ENCODE measurements around the gene GALNT13.

GALNT13 gene

DNA sequence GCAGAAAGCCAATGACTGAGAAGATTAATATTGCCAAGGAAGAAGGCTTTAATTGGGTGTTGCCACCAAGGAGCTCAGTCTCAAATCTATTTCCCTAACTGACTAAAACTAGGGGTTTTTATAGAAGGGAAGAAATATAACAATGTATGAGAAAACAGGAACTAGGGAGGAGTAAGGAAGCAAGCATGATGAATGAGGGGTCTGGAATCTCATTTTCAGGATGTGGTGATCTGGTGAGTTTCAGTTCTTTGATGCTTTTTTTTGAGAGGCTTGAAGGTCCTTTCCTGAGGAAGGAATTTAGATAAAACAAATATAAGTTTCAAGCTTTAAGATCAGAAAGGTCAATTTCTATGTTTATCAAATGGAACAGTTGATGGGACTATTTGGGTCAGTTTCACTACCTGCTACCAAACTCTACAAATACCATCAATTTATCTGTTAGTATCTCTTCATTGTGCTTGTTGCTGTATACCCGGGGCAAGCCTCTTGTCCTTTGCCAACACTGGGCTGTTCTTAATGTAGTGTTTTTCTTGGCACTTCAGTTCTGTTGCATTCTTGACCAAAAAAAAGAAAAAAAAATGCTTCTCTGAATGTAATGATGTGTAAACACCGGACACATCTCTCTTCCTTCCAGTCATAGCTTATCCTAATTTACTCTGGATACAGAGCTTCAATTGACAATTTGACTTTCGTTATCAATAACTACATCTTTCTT lies 357.0 kb downstream of the GALNT13 start:
- Histone ChIP-seq H2AK5ac (ENCODE audit: low read depth, low read length) (no peak overlapping the region), H2BK5ac (ENCODE audit: low read length) (no peak overlapping the region), H3K4me2 (ENCODE audit: insufficient read depth, low read length, poor library complexity, severe bottlenecking) (no peak overlapping the region), H2BK12ac (ENCODE audit: low read length) (no peak overlapping the region), H2BK120ac (ENCODE audit: low read depth, low read length) (no peak overlapping the region), H3K14ac (ENCODE audit: low read length) (no peak overlapping the region), H3K9ac (ENCODE audit: low read depth, low read length, poor library complexity) (no peak overlapping the region), H3K36me3 (replicated peaks in 1 of 2; ENCODE audit: control insufficient read depth in 2 of 2, insufficient read depth in 2 of 2, low read length in 2 of 2) (no peaks in the 10 kb centered on the region), H2AFZ (ENCODE audit: low read length) (no peak overlapping the region), H3K4me3 (ENCODE audit: low read length in 2 of 2) (no peak overlapping the region), H3K4me1 (ENCODE audit: control insufficient read depth in 2 of 2, insufficient read depth in 1 of 2, low read depth in 1 of 2, low read length in 2 of 2) (peaks cover 0 to 11% of the 10 kb centered on the region in 2 donors), H4K8ac (ENCODE audit: low read depth, low read length) (no peak overlapping the region), H3K18ac (ENCODE audit: low read length) (no peak overlapping the region), H3K23ac (ENCODE audit: low read depth, low read length, poor library complexity) (no peak overlapping the region), H3K4ac (ENCODE audit: low read length) (no peak overlapping the region), H3K27ac (replicated peaks; ENCODE audit: low read length) (no peak overlapping the region), H4K91ac (ENCODE audit: low read depth, low read length, poor library complexity) (no peak overlapping the region), H3K79me1 (ENCODE audit: low read depth, low read length) (no peaks in the 10 kb centered on the region), H2BK15ac (ENCODE audit: low read length) (no peak overlapping the region), H3K9me3 (replicated peaks in 1 of 2; ENCODE audit: control insufficient read depth in 2 of 2, insufficient read depth in 1 of 2, low read depth in 1 of 2, low read length in 2 of 2) (no peaks in the 10 kb centered on the region), H3K27me3 (ENCODE audit: control insufficient read depth in 3 of 3, insufficient read depth in 3 of 3, low read depth in 1 of 3, low read length in 3 of 3) (no peaks in the 10 kb centered on the region)
- WGBS, 2 donors (ENCODE audit: extremely low coverage in 2 of 2, insufficient read length in 2 of 2, insufficient replicate concordance in 1 of 2), result no CpG with 5 or more reads among the region's 3 CpGs
- DNase-seq (ENCODE audit: low spot score), result no peak

DNA sequence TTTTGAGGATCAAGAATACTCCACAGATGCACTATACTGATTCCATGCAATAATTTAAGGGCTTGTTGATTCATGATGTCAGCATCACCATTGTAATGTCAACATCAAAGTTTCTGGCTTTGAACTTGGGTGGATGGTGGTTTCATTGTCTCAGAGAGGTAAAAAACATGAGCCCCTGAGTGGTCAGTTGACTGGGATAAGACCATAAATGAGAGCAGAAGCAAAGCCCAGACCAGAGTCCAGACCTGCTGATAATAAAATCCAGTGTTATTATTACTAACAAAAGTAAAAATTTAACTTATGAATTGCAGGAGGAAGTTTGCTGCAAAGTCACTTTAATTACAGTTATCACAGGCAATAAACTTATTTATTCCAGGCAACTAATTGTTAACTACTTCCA lies 358.2 kb downstream of the GALNT13 start:
- no peak overlapping the region for H3K27ac ChIP-seq (replicated peaks; ENCODE audit: low read length)
- H2BK120ac ChIP-seq (ENCODE audit: low read depth, low read length), result no peak overlapping the region
- H2AFZ ChIP-seq (ENCODE audit: low read length), result no peak overlapping the region

DNA sequence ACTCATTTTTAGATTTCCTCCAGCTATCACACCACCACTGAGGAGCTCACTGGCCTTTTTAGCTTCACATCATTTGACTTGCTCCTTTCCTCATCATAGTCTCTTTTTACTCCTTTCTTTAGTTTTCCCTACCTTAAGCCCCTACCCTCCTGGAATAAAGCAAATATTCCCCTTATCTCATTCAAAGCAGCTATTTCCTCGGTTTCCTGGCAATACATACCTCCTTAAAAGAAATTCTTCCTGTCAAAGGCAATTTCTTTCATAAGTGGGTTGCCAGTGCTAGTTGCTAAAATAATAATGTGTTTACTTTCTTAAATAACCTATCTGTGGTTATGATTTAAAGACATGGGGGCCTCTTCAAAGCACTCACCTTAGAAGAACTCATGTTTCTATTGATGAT lies 359.3 kb downstream of the GALNT13 start:
- no peaks in the 10 kb centered on the region for H3K27me3 ChIP-seq (ENCODE audit: control insufficient read depth in 3 of 3, insufficient read depth in 3 of 3, low read depth in 1 of 3, low read length in 3 of 3)
- H4K8ac ChIP-seq (ENCODE audit: low read depth, low read length), result no peak overlapping the region
- WGBS, 2 donors (ENCODE audit: extremely low coverage in 2 of 2, insufficient read length in 2 of 2, insufficient replicate concordance in 1 of 2), result no CpG with 5 or more reads among the region's 1 CpG
- no peak overlapping the region for H3K23ac ChIP-seq (ENCODE audit: low read depth, low read length, poor library complexity)
- no peak overlapping the region for H3K9ac ChIP-seq (ENCODE audit: low read depth, low read length, poor library complexity)
- no peak overlapping the region for H3K18ac ChIP-seq (ENCODE audit: low read length)
- H3K36me3 ChIP-seq (replicated peaks in 1 of 2; ENCODE audit: control insufficient read depth in 2 of 2, insufficient read depth in 2 of 2, low read length in 2 of 2), result no peaks in the 10 kb centered on the region
- no peak overlapping the region for H2BK15ac ChIP-seq (ENCODE audit: low read length)
- no peak overlapping the region for H3K4ac ChIP-seq (ENCODE audit: low read length)
- H3K4me2 ChIP-seq (ENCODE audit: insufficient read depth, low read length, poor library complexity, severe bottlenecking), result no peak overlapping the region
- H3K14ac ChIP-seq (ENCODE audit: low read length), result no peak overlapping the region
- no peak overlapping the region for H2BK120ac ChIP-seq (ENCODE audit: low read depth, low read length)
- no peaks in the 10 kb centered on the region for H3K79me1 ChIP-seq (ENCODE audit: low read depth, low read length)
- no peak overlapping the region for H4K91ac ChIP-seq (ENCODE audit: low read depth, low read length, poor library complexity)
- H3K4me3 ChIP-seq (ENCODE audit: low read length in 2 of 2), result no peak overlapping the region
- H2BK12ac ChIP-seq (ENCODE audit: low read length), result no peak overlapping the region
- H3K27ac ChIP-seq (replicated peaks; ENCODE audit: low read length), result no peak overlapping the region
- H2BK5ac ChIP-seq (ENCODE audit: low read length), result no peak overlapping the region
- H2AFZ ChIP-seq (ENCODE audit: low read length), result no peak overlapping the region
- H2AK5ac ChIP-seq (ENCODE audit: low read depth, low read length), result no peak overlapping the region
- DNase-seq (ENCODE audit: low spot score), result no peak
- peaks cover 0 to 11% of the 10 kb centered on the region in 2 donors for H3K4me1 ChIP-seq (ENCODE audit: control insufficient read depth in 2 of 2, insufficient read depth in 1 of 2, low read depth in 1 of 2, low read length in 2 of 2)
- H3K9me3 ChIP-seq (replicated peaks in 1 of 2; ENCODE audit: control insufficient read depth in 2 of 2, insufficient read depth in 1 of 2, low read depth in 1 of 2, low read length in 2 of 2), result no peaks in the 10 kb centered on the region

More for the DNA sequence above, 358.2 kb downstream of the GALNT13 start:
- H3K4me3 ChIP-seq (ENCODE audit: low read length in 2 of 2), result no peak overlapping the region
- no peak overlapping the region for H3K18ac ChIP-seq (ENCODE audit: low read length)
- H3K9ac ChIP-seq (ENCODE audit: low read depth, low read length, poor library complexity), result no peak overlapping the region
- H4K91ac ChIP-seq (ENCODE audit: low read depth, low read length, poor library complexity), result no peak overlapping the region
- no peaks in the 10 kb centered on the region for H3K9me3 ChIP-seq (replicated peaks in 1 of 2; ENCODE audit: control insufficient read depth in 2 of 2, insufficient read depth in 1 of 2, low read depth in 1 of 2, low read length in 2 of 2)
- no peak overlapping the region for H3K4ac ChIP-seq (ENCODE audit: low read length)
- no peak overlapping the region for H2BK15ac ChIP-seq (ENCODE audit: low read length)
- H3K14ac ChIP-seq (ENCODE audit: low read length), result no peak overlapping the region
- DNase-seq (ENCODE audit: low spot score), result no peak
- no peak overlapping the region for H3K4me2 ChIP-seq (ENCODE audit: insufficient read depth, low read length, poor library complexity, severe bottlenecking)
- no peak overlapping the region for H2BK5ac ChIP-seq (ENCODE audit: low read length)
- no peak overlapping the region for H2BK12ac ChIP-seq (ENCODE audit: low read length)
- peaks cover 0 to 11% of the 10 kb centered on the region in 2 donors for H3K4me1 ChIP-seq (ENCODE audit: control insufficient read depth in 2 of 2, insufficient read depth in 1 of 2, low read depth in 1 of 2, low read length in 2 of 2)
- H3K79me1 ChIP-seq (ENCODE audit: low read depth, low read length), result no peaks in the 10 kb centered on the region
- no peaks in the 10 kb centered on the region for H3K36me3 ChIP-seq (replicated peaks in 1 of 2; ENCODE audit: control insufficient read depth in 2 of 2, insufficient read depth in 2 of 2, low read length in 2 of 2)
- no peak overlapping the region for H4K8ac ChIP-seq (ENCODE audit: low read depth, low read length)
- no peak overlapping the region for H2AK5ac ChIP-seq (ENCODE audit: low read depth, low read length)
- H3K23ac ChIP-seq (ENCODE audit: low read depth, low read length, poor library complexity), result no peak overlapping the region
- H3K27me3 ChIP-seq (ENCODE audit: control insufficient read depth in 3 of 3, insufficient read depth in 3 of 3, low read depth in 1 of 3, low read length in 3 of 3), result no peaks in the 10 kb centered on the region

DNA sequence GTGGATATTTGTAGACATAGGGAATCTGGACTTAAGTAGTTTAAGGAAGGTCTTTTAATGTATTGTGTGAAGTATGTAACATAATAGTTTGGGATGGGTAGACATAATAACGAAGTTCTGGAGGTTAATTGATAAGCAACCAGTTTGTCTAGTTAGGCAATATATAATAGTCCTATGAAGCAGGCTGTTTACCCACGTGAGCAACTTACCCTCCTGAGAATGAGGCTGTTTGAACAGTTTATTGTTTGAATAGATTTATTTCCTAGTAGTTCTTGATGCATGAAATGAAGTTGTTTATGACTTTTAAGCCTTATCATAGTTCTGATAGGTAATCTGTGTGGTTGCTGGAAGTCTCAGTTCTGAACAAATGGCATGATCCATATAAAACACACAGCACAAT lies 361.5 kb downstream of the GALNT13 start:
- no peak overlapping the region for H3K4ac ChIP-seq (ENCODE audit: low read length)
- no peak overlapping the region for H2AK5ac ChIP-seq (ENCODE audit: low read depth, low read length)
- H4K91ac ChIP-seq (ENCODE audit: low read depth, low read length, poor library complexity), result no peak overlapping the region
- H2BK15ac ChIP-seq (ENCODE audit: low read length), result no peak overlapping the region
- H3K4me1 ChIP-seq (ENCODE audit: control insufficient read depth in 2 of 2, insufficient read depth in 1 of 2, low read depth in 1 of 2, low read length in 2 of 2), result peaks cover 0 to 6% of the 10 kb centered on the region in 2 donors
- H3K23ac ChIP-seq (ENCODE audit: low read depth, low read length, poor library complexity), result no peak overlapping the region
- H3K27ac ChIP-seq (replicated peaks; ENCODE audit: low read length), result no peak overlapping the region
- WGBS, 2 donors (ENCODE audit: extremely low coverage in 2 of 2, insufficient read length in 2 of 2, insufficient replicate concordance in 1 of 2), result no CpG with 5 or more reads among the region's 2 CpGs
- no peaks in the 10 kb centered on the region for H3K79me1 ChIP-seq (ENCODE audit: low read depth, low read length)
- H2AFZ ChIP-seq (ENCODE audit: low read length), result no peak overlapping the region
- no peak overlapping the region for H2BK120ac ChIP-seq (ENCODE audit: low read depth, low read length)
- no peak overlapping the region for H4K8ac ChIP-seq (ENCODE audit: low read depth, low read length)
- no peak overlapping the region for H3K18ac ChIP-seq (ENCODE audit: low read length)
- H3K36me3 ChIP-seq (replicated peaks in 1 of 2; ENCODE audit: control insufficient read depth in 2 of 2, insufficient read depth in 2 of 2, low read length in 2 of 2), result no peaks in the 10 kb centered on the region
- H2BK5ac ChIP-seq (ENCODE audit: low read length), result no peak overlapping the region
- H3K14ac ChIP-seq (ENCODE audit: low read length), result no peak overlapping the region
- H3K27me3 ChIP-seq (ENCODE audit: control insufficient read depth in 3 of 3, insufficient read depth in 3 of 3, low read depth in 1 of 3, low read length in 3 of 3), result no peaks in the 10 kb centered on the region
- no peak overlapping the region for H3K4me2 ChIP-seq (ENCODE audit: insufficient read depth, low read length, poor library complexity, severe bottlenecking)
- no peak overlapping the region for H3K4me3 ChIP-seq (ENCODE audit: low read length in 2 of 2)
- no peak overlapping the region for H3K9ac ChIP-seq (ENCODE audit: low read depth, low read length, poor library complexity)
- H3K9me3 ChIP-seq (replicated peaks in 1 of 2; ENCODE audit: control insufficient read depth in 2 of 2, insufficient read depth in 1 of 2, low read depth in 1 of 2, low read length in 2 of 2), result no peaks in the 10 kb centered on the region
- H2BK12ac ChIP-seq (ENCODE audit: low read length), result no peak overlapping the region
- DNase-seq (ENCODE audit: low spot score), result no peak
